DND-41 (cell line): Measurements from ENCODE around the gene NTN4.

ENCODE experiments used
- ATAC-seq: fragments of 200-7000 bp; cut with Tn5 transposase; 3 replicates; pipeline ENCODE4 v1.9.1; 2021; ENCODE audit warnings: low read depth; ENCODE audit not compliant: insufficient read depth
- DNase-seq: peaks from one replicate; pipeline ENCODE4 v3.0.0-alpha.2; 2020
- H2AFZ ChIP-seq: 2 replicates; pipeline ENCODE4 v1.6.0; 2012; ENCODE audit warnings: low read depth, low read length
- H3K27ac ChIP-seq: 2 replicates; pipeline ENCODE4 v1.5.1; 2012; ENCODE audit warnings: low read length, inconsistent platforms
- H3K27me3 ChIP-seq: fragments of 200-600 bp; sonication (generic); 2 replicates; pipeline ENCODE4 v1.6.0; 2012; ENCODE audit warnings: low read length, mild to moderate bottlenecking, inconsistent platforms; ENCODE audit not compliant: insufficient read depth, poor library complexity
- H3K36me3 ChIP-seq: 2 replicates; pipeline ENCODE4 v1.5.1; 2012; ENCODE audit warnings: low read length, inconsistent platforms; ENCODE audit not compliant: insufficient read depth
- H3K4me1 ChIP-seq: 2 replicates; pipeline ENCODE4 v1.5.1; 2012; ENCODE audit warnings: mild to moderate bottlenecking, low read length; ENCODE audit not compliant: insufficient read depth
- H3K4me2 ChIP-seq: 2 replicates; pipeline ENCODE4 v1.6.0; 2012; ENCODE audit warnings: mild to moderate bottlenecking, moderate library complexity, low read length, inconsistent platforms; ENCODE audit not compliant: insufficient read depth
- H3K4me3 ChIP-seq, 2 experiments: fragments of 200-600 bp in 1 of 2; shearing (Covaris generic) in 1 of 2; 2 replicates each; pipeline ENCODE4 v1.5.1; 2012 to 2016; ENCODE audit warnings: inconsistent platforms in 2 of 2, low read length in 2 of 2, mild to moderate bottlenecking in 2 of 2, low read depth in 1 of 2, moderate library complexity in 1 of 2
- H3K79me2 ChIP-seq: 2 replicates; pipeline ENCODE4 v1.6.0; 2012; ENCODE audit warnings: low read length, inconsistent platforms; ENCODE audit not compliant: insufficient read depth
- H3K9ac ChIP-seq: 2 replicates; pipeline ENCODE4 v1.6.0; 2012; ENCODE audit warnings: low read depth, mild to moderate bottlenecking, inconsistent platforms, low read length, moderate library complexity
- H3K9me3 ChIP-seq: 2 replicates; pipeline ENCODE4 v1.5.1; 2012; ENCODE audit warnings: low read length, moderate library complexity, mild to moderate bottlenecking, inconsistent platforms; ENCODE audit not compliant: insufficient read depth, severe bottlenecking
- H4K20me1 ChIP-seq: 2 replicates; pipeline ENCODE4 v1.6.0; 2012; ENCODE audit warnings: low read length; ENCODE audit not compliant: insufficient read depth
- CTCF ChIP-seq: IDR thresholded peaks from 2 replicates; pipeline ENCODE4 v1.5.1; 2012; ENCODE audit warnings: borderline replicate concordance, low read length, moderate library complexity, mild to moderate bottlenecking; ENCODE audit not compliant: poor library complexity, severe bottlenecking; ENCODE audit errors: extremely low read depth
- EZH2 ChIP-seq: IDR thresholded peaks from 3 replicates; pipeline ENCODE4 v1.6.1; 2012; ENCODE audit warnings: borderline replicate concordance, low read depth, mild to moderate bottlenecking, moderate library complexity, low read length, inconsistent platforms; ENCODE audit not compliant: severe bottlenecking

NTN4 gene

DNA sequence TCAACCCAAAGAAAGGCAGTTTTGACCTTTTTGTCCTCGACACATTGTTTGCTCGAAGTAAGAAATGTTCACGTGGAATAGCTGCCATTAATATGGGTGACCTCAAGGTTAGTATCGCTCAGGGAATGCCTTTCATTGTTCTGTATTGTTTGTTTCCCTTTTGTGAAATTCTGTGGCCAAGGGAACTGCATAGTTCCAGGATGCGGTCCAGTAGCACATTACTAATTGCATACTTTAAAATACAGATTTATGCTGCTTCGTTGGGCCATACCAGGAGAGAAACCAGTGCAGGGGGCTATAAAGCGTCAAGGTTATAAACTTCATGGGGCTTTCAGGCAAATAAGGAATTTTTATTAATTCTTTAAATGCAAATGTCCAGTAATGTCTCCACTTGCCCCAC, 166.0 kb downstream of the NTN4 start:
- Histone ChIP-seq H3K79me2 (no peaks in the 10 kb centered on the region), H3K36me3 (no peaks in the 10 kb centered on the region), H3K9me3 (no peaks in the 10 kb centered on the region), H2AFZ (no peak overlapping the region), H3K27ac (no peak overlapping the region), H3K4me2 (no peak overlapping the region), H3K27me3 (no peaks in the 10 kb centered on the region), H3K4me3 (no peak overlapping the region), H3K4me1 (no peaks in the 10 kb centered on the region), H3K9ac (no peak overlapping the region), H4K20me1 (no peaks in the 10 kb centered on the region)
- no peak for DNase-seq
- ATAC-seq = no peak
- TF ChIP-seq EZH2 = no peak
- no peak for TF ChIP-seq CTCF

- Histone ChIP-seq H3K27ac (no peak overlapping the region), H3K4me2 (no peak overlapping the region), H3K9ac (no peak overlapping the region), H3K79me2 (no peaks in the 10 kb centered on the region), H3K4me3 (no peak overlapping the region), H3K27me3 (no peaks in the 10 kb centered on the region), H3K9me3 (no peaks in the 10 kb centered on the region), H2AFZ (no peak overlapping the region), H4K20me1 (no peaks in the 10 kb centered on the region), H3K36me3 (no peaks in the 10 kb centered on the region), H3K4me1 (no peaks in the 10 kb centered on the region)
- DNase-seq (peak; percentile 18), ATAC-seq (0 out of 3 replicates have a peak, but pooled peaks have one; percentile 35)
- TF ChIP-seq EZH2 (no peak), CTCF (peak; percentile 58)
These were observed 166.9 kb downstream of the NTN4 start for GRCh38 chr12:95623554-95624170.

DNA sequence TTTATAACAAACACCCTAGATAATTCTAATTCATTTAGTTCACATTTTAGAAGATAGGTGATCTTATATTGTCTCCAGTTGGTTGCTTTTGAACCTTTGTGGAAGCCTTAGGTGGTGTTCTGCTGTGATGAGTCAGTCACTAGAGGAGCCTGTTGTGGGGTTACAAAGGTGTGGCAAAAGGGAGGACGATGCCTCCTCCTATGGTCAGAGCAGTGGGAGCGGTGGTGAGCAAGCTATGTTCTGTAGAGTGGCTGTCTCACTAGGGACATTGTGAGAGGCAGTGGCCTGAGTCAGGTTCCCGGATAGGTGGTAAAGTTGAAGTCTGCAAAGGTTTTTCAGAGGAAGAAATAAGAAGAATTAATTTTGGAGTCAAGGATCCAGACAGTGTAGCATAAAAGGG, 167.7 kb downstream of the NTN4 start:
- TF ChIP-seq CTCF (no peak), EZH2 (no peak)
- no peaks in the 10 kb centered on the region for H4K20me1 ChIP-seq
- no peak overlapping the region for H3K4me3 ChIP-seq
- no peaks in the 10 kb centered on the region for H3K27me3 ChIP-seq
- no peaks in the 10 kb centered on the region for H3K36me3 ChIP-seq
- DNase-seq (no peak), ATAC-seq (no peak)
- H3K4me2 ChIP-seq = no peak overlapping the region
- no peak overlapping the region for H3K27ac ChIP-seq
- H3K9ac ChIP-seq = no peak overlapping the region
- no peaks in the 10 kb centered on the region for H3K79me2 ChIP-seq
- H3K9me3 ChIP-seq = no peaks in the 10 kb centered on the region
- no peak overlapping the region for H2AFZ ChIP-seq
- H3K4me1 ChIP-seq = no peaks in the 10 kb centered on the region
